ENCODE measurements around the gene MZT2B.
"Not testable (repeated sequence)": the region's sequence is repeated elsewhere in the genome, so short reads cannot be mapped to it uniquely, and the experiment has no call there.

DNA sequence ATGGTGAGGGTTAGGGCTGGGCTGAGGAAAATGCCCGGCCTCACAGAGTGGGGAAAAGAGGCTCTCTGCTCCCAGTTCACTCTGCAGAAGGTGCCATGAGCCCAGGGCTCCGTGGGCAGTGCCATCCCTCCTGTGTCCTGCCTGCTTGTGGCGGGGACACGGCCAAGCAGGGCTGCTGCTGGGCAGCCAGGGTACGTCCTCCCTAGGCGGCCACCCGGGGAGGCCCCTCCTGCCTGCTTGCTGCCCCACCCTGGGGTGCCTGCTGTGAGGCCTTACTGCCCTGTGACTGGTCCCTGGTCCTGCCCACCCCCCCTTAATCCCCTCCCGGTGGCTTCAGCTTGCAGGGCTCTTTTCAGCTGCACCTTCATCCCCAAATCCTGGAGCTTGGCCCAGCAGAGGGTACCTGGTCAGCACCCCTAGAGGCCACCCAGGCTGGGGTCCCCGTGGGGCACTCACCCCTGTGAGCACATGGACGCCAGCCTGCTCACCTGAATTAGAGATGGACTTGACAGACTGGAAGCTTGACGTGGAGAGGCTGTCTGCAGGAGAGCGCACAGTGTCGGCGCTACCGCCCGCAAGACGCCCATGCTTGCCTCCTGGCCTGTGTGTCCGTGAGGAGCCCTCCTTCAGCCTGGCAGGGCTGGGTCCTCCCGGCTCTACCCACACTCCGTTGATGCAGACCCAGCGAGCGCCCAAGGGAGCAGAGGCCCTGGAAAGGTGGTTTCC, 40.3 kb upstream of the MZT2B start:
- not testable (repeated sequence) for TF ChIP-seq POLR2AphosphoS5, CTCF (IDR thresholded peaks at IDR 0.05)
